ENCODE measurements around the gene USB1.

DNA sequence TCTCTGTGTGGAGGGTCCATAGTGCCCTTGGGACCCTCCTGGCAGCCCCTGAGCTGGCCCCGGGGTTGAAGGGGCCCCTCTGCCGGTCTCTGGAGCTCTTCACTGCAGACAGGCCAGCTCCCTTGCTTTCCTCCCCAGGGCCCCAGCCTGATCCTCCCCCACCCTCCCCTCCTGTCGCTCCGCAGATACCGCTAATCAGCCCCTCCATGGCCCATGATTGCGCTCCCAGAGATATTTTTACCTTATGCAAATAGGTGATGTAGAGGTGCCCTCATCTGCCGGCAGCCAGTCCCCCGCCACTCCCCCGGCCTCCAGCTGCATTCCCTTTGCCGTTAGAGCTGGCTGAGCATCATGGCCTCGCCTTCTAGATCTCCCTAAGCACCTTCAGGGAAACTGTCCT is 33.6 kb downstream of the USB1 start:
- TF ChIP-seq POLR2A (IDR thresholded peaks at IDR 0.05; ENCODE audit: low read depth, low read length), result no peak
- no peak for TF ChIP-seq POLR2AphosphoS5 (IDR thresholded peaks at IDR 0.05; ENCODE audit: low read depth, low read length)
